ENCODE results near the gene SKIC8. TPM values are rescaled to one million over a fixed set of nuclear protein-coding genes. Genes with fewer than 3 reads are reported as not detected.

SKIC8 gene
- total RNA-seq, 1 donor from 2014 or later = 84.5 TPM

DNA sequence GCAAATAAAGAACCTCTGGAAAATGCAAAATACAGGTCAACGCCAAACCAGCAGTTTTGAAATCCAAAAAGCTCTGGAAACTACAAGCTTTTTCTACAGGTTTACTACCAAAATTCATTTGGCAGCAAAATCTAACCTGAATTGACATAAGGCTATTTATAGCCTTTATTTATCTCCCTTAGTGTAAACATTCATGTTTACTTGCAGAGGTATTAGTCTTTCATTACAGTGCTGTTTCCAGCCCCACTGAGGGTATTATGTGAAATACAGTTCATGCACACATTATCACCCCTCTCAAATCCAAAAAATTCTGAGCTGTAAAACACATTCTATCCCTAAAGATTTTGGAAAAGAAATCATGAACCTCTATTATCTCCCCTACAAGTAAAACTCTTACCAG, 7.2 kb downstream of the SKIC8 start:
- no peak for DNase-seq (ENCODE audit: low read depth in 2 of 2)

DNA sequence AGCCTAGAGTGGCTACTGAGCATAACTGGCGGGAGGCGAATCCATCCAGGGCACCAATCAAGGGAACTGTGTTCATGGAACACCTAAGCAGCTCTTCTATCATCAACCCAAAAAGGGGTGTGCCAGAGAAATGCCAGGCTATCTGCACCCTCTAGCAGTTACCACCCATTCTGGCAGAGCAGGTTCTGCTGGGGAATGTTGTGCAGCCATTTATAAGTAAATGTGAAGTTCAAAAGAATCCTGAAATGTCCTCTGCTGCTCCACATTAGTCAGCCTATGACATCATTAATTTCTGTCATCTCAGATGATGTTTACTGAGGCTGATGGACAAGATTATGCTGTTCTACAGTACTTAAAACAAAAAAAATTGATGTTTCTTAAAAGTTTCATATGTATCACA, 7.7 kb downstream of the SKIC8 start:
- no peak for DNase-seq (ENCODE audit: low read depth in 2 of 2)

DNA sequence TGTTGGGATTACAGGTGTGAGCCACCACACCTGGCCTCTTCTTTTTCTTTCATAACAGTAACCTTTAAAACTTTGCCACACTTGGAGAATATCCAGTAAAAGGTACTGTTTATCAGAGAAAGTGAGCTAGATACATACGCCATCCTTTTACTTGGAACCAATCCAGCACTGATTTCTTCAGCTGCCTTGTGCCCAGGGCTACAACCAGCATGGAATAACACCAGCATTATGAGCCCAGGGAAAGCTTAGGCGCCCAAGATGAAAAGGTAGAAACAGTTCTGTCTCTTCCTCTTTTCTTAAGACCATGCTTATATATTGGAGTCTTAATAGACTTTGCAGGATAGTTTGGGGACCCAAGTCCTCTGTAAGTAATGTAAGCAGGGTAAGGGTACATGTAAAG, 8.4 kb downstream of the SKIC8 start:
- no peak for DNase-seq (ENCODE audit: low read depth in 2 of 2)

DNA sequence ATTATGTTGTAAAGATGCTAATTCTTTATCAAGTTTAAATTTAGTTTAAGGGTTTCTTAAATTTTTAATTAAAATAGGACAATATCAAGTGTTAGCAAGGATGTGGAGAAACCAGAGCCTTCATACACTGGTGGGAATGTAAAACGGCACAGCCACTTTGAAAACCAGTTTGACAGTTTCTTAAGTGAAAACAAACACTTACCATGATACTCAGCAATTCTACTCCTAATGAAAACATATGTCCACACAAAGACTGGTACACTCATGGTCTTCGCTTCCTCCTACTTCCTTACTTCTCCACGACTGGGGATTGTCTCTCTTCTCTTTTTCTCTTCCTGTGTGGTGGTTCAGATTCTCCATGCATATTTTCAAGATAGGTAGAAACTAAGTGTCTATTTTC, 9.2 kb downstream of the SKIC8 start:
- DNase-seq (ENCODE audit: low read depth in 2 of 2) = no peak

DNA sequence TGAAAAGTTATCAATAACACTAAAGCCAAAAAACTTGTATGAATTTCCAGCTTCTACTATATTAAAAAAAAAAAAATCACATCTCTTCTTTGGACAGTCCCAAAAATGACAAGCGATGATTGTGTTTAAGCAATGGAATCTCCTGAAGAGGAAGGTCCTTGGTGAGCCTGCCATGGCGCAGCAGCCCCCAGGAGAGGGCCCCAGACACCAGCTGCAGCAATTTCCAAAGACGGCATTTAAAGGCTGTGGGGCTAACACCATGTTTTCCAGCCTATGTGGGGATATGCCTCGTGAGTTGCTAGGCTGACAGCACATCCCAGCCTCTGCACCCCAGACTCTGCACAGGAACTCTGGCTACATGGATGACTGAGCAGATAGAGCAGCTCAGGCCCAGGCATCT, 14.7 kb downstream of the SKIC8 start:
- no peak for DNase-seq (ENCODE audit: low read depth in 2 of 2)

DNA sequence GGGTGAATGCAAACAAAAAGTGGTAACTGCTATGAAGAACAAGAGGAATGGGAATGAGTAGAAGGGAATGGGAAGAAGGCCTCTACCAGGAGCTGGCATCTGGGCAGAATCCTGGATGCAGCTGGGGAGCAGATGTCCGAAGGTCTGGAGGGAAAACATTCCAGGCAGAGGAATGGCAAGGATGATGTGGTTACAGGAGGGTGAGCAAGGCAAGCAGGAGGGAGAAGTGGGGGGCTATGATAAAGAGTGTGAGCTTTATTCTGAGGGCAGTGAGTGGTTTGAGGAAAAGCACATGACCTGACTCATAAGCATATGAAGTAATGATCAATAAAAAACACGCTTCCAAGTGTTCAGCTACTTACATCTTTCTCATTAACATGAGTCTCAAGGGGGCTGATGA, 17.1 kb downstream of the SKIC8 start:
- DNase-seq (ENCODE audit: low read depth in 2 of 2) = no peak

DNA sequence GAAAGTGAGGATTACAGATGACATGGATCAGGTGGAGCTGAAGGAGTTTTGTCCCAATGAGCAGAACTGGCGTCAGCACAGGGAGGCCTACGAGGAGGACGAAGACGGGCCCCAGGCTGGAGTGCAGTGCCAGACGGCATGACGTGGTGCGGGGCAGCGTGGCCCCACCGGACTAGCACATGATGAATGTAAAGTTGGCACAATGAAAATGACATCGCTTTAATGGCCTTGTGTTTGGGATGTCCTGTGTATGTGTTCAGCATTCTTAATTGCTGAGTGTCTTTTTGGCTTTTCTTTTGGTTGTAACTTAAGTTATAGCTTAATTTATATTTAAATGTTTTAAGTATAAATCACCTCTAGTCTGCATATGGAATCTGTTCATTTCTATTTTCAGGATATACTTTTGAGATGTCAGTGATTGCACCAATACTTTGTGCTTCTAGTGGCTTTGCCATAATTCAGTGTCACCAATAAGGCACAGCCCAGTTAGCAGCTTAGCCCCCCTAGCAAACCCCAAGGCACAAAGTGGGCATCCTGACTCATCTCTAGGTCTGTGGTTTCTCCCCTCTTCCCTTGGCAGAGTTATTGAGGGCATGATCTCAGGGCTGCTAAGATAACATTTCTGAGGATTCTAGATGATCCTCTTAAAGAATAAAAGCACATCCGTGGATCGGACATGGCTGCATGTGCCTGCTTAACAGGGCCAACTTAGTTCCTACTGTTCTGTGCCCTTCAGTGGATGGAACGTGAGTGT, 18.9 kb downstream of the SKIC8 start:
- DNase-seq (ENCODE audit: low read depth in 2 of 2) = no peak

DNA sequence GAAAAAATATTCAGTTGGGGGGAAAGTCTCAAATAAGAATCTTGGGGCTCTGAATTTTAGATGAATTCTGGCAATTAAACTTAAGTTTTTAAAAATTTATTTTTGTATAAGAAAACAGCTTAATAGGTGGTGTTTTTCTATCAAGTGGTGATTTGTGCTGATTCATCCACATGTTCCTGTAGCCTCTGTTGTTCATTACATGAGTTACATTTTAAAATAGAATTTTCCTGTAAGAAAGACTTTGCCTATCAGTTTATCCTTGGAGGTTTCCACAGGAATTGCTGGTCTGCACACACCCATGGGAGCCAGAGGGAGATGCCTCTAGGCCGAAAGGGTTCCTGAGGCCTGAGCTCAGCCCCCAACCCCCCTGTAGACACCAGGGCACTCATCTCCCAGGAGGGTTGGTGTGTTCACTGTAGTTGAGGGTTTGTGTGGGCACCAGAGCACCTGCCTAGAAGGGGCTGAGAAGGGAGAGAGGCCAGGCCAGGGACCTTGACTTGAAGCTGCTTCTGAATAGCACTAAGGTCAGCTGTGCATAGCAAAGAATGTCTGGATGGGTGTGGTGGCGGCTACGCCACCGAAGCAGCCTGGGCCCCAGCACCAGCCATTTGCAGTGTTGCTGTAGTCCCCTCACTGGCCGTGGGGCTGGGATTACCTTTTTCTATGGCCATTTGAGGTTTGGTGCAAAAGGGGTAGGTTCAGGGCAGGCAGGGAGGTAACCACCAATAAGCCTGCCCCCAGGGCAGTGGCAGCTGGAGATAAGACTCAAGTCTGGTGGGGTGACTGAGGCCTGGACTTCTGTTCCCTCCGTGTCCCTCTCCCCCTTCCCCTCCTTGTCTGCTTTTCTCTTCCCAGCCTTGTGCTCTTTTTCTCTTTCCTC, 23.1 kb downstream of the SKIC8 start:
- no peak for DNase-seq (ENCODE audit: low read depth in 2 of 2)

DNA sequence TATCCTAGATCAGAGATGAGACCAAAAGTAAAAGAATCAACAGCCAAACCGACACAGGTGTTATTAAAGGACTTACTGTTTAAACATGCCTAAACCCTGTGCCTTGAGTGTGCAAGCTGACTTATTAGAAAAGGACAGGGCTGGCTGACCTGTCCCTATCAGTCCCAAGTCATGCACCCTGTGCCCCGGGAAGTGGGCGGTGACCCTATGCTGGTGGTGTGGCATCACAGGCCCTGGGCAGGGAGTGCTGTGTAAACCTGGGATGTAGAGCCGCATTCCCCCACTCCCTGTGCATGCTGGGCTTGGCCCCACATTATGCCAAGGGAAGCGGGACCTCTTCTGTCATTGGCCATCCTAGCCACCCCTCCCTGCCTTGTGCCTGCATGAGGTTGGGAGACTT, 24.4 kb downstream of the SKIC8 start:
- DNase-seq (ENCODE audit: low read depth in 2 of 2) = no peak

DNA sequence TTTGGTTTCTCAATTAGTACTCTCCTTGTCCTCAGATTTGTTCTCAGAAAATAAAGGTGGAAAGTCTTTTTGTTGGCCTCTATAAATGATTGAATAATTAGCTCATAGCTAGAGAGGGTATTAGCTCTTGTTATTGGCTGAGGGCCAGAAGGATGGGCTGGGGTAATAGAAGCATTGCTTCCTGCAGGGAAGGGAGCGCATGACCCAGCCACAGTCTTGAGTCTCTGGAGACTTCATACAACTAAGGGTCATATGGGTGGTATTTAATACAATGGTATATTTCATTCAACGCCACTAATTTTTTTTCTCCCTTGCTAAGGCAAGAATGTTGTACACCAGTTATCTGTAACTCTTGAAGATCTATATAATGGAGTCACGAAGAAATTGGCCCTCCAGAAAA, 26.6 kb downstream of the SKIC8 start:
- no peak for DNase-seq (ENCODE audit: low read depth in 2 of 2)

DNA sequence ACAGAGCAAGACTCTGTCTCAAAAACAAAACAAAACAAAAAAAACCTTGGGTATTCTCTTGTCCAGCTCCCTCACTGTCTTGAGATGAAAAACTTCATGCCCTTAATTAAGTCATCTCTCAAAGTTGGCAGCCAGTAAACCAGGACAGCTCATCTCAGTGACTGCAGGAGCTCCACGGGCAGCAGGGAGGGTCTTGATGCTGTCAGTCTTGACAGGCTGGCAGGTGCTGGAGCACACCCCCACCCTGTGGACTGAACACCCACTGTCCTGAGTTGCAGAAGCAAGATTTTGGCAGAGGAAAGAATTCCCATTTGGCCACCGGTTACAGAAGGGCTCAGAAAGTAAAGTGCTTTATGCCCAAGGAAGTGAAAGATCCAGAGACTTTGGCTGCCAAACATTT, 27.1 kb downstream of the SKIC8 start:
- no peak for DNase-seq (ENCODE audit: low read depth in 2 of 2)

DNA sequence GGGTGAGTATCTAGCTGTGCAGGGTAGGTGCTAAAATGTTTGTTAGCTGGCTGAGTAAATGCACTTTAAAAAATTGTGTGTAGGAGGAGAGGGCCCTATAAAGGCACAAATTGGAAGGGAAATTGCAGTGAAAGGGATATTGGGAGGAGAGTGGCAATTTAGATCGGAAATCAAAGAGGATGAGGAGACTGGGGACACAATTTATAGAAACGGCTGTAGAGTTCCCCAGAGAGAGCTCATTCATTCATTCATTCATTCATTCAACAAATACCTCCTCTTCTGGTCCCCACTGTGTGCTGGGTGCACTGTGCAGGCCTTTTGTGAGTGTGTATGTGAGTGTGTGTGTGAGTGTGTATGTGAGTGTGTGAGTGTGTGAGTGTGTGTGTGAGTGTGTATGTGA, 32.6 kb downstream of the SKIC8 start:
- DNase-seq (ENCODE audit: low read depth in 2 of 2) = no peak

DNA sequence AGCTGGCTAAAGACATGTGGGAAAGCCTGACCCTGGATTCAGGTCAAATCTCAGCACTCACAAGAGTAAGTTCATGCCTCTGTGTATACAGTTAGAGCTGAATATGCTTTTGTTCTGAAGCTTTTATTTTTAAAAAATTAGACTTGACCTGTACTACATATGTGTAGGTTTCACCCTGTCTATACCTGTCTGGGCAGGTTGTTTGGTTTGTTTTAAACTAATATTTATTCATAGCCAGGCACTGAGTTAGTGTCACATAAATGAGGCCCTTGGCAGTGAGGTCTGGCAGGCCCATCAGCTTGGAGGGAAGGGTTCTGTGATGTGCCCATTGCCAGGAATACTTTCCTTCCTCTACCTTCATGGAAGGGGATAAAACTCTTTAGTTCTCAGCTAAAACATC, 33.2 kb downstream of the SKIC8 start:
- DNase-seq (ENCODE audit: low read depth in 2 of 2) = no peak

DNA sequence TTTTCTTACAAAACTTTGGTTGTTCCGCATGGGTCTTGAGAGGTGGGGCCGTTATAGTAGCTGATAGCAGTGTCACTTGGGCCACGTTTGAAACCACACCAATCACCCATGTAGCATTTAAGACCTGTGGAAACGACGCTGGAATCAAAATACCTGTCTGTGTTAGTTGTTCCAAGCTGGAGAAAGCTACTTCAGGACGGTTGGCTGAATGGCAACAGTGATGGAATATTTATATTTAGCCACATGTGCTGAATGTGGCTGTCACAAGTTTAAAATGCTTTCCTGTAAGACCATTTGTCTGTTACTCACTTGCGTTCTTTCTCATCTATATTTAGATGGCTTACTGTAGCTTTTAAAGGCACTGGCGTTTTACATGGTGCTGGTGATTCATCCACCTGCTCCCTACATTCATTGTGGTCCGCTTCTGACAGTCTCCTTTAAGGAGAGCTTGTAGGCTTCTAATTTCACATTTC, 33.6 kb downstream of the SKIC8 start:
- peak in 1 of 2 donors; percentile 31 for DNase-seq (ENCODE audit: low read depth in 2 of 2)

DNA sequence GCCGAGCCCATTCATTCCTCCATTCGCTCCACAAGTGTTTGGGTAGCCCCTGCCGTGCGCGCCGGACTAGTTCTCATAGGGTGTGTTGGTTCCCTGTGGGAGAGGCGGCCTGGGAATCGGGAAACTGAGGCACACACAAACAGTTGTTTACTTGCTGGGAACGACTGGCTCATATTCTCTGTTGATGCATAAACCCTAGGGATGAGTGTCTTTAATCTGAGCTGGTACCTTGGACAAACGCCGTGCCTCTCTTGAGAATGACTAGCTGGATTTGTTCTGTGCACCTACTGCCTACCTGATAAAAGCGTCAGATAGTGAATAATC, 34.3 kb downstream of the SKIC8 start:
- no peak for DNase-seq (ENCODE audit: low read depth in 2 of 2)

DNA sequence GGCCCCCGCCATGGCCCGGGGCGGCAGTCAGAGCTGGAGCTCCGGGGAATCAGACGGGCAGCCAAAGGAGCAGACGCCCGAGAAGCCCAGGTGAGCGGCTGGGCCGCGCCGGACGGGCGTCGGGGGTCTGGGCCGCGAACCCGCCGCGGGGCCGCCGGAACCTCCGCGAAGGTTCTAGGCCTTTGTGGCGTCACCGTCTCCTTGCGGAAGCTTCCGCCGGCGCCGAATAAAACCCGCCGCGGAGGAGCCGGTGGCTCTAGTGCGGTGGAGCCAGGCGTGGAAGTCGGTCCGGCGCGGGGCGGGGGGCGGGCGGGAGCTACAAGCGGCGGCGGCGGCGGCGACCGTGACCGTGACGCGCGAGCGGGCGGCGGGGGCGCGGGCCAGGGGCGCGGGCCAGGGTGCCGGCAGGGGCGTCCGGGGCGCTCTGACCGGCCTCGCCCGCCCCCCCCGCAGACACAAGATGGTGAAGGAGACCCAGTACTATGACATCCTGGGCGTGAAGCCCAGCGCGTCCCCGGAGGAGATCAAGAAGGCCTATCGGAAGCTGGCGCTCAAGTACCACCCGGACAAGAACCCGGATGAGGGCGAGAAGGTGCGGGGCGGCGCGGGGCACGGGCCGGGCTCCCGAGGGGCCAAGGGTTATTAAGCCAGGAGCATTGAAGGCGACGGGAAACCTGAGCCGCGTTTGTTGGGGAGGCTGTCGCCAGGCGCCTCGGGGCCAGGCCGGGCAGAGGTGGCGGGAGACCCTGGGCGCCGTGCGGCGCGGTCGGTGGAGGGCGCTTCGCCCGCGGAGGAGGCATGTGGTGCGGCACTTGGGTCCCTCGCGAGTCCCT, 34.9 kb downstream of the SKIC8 start, which contains the start of gene DNAJA4:
DNAJA4 (plus strand) TSS at position 259 of the 833 bp plus-strand sequence; CDS start at position 461, 202 bp downstream.
- DNase-seq (ENCODE audit: low read depth in 2 of 2) = peak in 1 of 2 donors; percentile 53

DNA sequence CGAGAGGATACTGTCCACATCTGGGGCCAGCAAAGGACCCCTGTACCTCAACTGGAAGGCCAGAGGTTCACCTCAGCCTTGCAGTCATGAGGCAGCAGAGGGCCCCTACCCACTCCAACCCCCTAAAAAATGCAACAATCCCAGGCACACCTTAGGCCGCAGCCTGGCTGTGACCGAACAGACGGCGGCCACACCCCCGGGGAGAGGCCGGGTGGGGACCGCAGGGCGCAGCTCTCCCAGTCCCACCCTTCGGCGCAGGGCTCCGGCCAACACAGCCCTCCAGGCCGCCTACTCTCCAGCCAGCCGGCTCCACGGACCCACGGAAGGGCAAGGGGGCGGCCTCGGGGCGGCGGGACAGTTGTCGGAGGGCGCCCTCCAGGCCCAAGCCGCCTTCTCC, 35.5 kb downstream of the SKIC8 start:
- DNase-seq (ENCODE audit: low read depth in 2 of 2) = no peak

DNA sequence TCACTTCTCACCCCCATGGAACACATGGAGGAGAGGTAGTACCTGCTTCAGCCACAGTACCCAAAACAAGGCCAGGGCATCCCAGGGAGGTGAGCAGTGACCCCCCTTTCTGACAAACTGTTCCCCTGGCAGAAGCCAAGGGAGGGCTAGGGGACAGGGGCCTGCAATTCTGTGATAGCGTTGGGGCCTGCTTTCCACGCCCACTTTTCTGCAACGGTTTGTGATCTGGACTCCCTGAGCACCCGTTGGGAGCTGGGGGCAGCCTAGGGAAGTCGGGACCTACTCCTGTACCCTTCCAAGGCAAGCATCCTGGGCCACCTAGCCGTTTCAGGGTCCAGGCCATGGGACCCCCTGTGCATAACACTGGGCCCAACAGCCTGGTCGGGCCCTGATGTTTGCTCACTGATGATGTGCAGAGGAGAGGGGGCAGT, 36.0 kb downstream of the SKIC8 start:
- DNase-seq (ENCODE audit: low read depth in 2 of 2) = no peak

DNA sequence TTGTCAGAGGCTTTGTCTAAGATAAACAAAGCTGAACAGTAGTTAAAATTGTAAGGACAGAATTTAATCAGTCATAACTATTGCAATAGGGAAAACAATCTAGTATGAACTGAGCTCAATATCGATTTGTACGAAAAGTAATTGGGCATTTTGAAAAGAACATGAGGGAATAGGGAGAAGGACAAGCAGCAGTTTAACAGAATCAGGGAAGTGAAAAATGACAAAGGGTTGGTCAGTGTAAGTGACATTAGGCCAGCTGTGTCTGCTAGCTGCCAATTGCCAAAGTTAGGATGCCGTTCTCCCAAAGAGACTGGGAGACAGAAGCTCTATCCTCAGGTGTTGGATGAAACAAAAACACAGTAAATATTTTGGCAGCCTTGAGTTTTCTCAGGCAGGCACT, 38.3 kb downstream of the SKIC8 start:
- DNase-seq (ENCODE audit: low read depth in 2 of 2) = no peak

DNA sequence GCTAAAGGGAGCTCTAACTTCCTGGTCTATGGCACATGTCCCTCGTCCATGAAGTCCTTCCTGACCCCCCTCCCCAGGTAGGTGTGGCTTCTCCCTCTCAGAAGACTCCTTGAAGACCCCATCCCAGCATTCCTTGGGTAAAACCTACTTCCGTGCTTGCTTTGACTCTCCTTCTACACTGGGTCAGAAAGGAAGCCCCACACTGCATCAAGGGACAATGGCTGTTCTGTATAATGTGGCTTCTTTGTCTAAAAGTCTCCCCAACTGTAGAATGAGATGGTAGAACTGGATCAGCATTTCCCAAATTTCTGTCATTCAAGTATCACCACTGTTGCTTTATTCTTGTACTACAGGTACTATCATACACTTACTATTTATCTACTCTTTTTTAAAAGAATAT, 38.9 kb downstream of the SKIC8 start:
- no peak for DNase-seq (ENCODE audit: low read depth in 2 of 2)

DNA sequence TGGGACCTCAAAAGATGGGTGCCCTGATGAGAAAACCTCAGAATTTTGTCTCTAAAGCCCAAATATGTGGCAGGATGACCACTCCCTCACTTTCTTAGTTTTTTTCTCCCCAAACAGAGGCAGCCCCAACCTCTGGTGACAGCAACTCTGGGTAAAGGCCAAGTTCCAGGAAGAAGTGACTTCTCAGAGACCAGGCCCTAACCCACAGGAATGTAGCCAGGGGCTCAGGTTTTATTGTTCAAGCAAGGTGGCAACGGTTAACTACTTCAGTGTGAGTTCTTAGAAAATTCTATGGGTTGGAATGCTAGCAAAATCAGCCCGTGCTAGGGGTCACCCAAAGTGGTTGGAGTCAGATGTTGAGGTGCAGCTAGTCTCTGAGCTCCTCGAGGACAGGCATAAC, 40.2 kb downstream of the SKIC8 start:
- no peak for DNase-seq (ENCODE audit: low read depth in 2 of 2)

DNA sequence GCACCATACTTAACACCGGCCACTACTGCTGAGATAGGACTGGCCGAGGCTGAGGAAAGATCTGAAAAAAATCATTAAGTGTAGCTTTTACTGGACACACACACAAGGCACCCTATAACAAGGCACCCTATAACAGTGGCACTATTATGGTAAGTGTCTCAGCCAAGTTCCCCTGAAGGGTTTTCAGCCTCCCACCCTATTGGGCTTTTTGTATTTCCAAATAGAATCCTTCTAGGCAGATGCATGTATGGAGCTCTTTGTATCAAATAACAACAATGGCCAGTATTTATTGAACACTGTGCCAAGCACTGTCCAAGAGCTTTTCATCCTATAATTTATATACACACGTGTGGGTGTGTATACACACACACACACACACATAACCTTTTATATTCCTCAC, 41.7 kb downstream of the SKIC8 start:
- DNase-seq (ENCODE audit: low read depth in 2 of 2) = no peak
